Activated CD4-positive, alpha-beta T cell treated with anti-CD3 and anti-CD28 coated beads for 48 hours (primary cell): ENCODE measurements around the gene FOXQ1.

Experiments used
- DNase-seq: peaks from one replicate; pipeline ENCODE4 v3.0.0-alpha.2; 2020

FOXQ1 gene

DNA sequence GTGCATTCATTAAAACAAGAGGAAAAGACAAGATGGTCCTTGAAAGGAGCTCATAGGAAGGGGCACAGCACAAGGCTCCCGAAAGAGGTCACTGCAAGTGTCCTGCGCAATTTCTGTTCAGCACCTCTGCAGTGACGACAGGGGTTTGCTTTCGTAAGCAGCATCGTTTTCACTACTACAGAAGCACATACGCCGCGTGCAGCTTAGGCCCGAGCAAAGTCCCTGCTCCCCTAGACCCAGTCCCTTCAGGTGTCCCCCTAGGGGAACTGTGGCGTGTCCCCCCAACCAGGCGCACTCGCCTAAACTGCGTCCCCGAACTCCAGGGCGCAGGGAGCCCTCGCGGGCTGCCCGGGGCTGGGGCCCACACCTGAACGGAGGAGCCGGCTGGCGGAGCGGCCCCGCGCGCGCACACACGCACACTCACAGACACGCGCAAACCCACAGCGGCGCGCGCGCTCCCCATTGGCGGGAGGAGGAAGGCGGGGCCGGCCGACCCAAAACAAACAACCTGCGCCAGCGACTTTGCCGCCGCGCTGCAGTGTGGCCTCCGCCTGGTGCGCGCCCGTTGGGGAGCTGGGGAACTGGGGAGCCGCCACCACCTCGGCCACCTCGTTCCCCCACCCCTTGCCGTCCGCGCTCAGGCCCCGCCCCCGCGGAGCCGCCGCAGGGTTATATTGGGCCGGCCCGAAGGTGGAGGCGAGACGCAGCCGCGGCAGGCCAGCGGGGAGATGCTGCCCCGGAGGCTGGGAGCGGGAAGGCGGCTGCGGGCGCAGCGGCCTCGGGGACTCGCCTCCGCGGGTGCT, at the start of gene FOXQ1:
Gene FOXQ1 (plus strand): TSS at position 699 of the 803 bp plus-strand sequence. CDS start 607 bp downstream, outside the sequence.
- peak; percentile 28 for DNase-seq

DNA sequence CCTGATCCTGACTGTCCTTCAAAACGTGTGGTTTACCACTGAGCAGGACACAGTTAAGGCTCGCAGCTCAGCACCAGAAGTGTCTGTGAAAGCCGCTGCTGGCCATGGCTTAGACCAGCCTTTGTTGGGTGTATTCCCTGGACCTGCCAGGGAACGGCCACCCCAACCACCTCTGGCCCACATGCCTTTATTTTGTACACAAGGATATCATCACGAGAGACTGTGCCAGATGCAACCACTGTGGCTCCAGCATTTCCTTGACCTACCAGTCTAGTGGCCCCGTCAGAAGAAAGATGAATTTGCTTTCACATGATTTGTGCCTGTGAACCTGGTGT, 49.2 kb upstream of the FOXQ1 start:
- DNase-seq, result no peak

- no peak for DNase-seq
Observed at GRCh38 chr6:1263039-1263849, 48.7 kb upstream of the FOXQ1 start.

GRCh38 chr6:1263850-1264377, 48.0 kb upstream of the FOXQ1 start:
- DNase-seq, result no peak

DNA sequence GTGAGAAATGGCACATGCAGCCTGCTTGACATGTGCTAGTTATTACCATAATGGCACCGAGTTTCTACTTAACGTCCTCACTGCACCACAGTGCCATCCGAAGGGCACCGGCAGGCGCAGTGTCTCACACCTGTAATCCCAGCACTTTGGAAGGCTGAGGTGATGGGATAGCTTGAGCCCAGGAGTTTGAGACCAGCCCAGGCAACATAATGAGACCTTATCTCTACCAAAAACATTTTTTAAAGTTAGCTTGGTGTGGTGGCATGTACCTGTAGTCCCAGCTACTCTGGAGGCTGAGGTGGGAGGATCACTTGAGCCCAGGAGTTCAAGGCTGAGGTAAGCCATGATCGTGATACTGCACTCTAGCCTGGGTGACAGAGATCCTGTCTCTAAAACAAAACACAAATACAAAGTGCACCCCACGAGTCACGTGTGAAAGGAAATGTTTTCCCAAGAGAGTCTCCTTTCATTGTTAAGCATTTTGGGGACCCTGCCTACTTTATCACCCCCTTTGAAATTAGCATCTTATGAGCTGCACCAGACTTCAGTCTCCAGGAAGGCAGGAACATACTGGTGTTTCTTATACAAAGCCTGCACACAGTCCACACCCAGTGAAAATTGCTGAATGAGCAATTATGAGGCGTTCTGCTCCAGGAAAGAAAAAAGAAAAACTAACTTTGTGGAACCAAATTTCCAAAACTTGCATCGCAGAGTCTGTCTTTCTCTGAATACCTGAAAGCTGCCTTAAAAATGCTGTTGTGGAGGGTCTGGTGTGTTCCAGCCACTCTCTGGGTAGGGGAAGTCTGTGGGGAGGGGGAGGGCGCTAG, 47.1 kb upstream of the FOXQ1 start:
- DNase-seq, result no peak

DNA sequence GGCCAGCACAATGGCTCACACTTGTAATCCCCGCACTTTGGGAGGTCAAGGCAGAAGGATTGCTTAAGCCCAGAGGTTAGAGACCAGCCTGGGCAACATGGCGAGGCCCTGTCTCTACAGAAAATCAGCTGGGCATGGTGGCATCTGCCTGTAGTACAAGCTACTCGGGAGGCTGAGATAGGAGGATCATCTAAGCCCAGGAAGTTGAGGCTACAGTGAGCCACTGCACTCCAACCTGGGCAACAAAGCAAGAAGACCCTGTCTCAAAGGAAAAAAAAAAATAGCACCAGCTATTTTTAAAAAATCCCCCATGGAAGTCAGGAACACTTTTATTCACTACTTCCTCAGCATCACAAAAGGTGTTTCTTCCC, 45.2 kb upstream of the FOXQ1 start:
- no peak for DNase-seq

DNA sequence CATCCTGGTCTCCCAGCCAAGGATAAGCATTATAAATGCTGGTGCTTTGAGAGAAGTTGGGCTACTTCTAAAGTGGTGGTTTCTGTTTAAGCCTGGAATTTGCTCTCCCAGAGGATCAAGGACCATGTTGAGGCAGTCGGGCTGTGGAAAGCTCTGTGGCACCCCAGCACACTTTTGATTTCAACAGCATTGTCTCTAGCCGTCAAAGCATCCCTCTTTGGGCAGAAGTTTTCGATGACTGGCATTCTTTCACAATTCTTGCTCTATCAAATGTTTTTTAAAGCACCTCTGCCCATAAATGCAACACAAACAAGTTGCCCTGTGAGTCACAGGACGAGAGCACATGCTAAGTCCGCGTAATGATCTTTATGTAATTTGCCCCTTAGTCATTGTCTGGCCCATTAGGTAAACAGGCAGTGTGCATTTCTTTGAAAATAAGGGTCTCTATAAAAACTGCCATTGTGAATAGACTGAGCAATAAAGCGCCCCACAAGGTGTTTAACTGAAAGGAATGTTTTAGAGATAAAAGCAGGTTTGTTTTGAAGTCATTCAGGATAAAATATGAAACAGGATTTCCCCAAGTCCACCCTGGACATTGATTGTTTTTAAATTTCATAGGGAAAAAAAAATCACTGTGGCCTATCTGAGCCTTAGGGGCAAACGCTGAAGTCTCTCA, 44.7 kb upstream of the FOXQ1 start:
- DNase-seq, result no peak

GRCh38 chr6:1267790-1268762, 43.8 kb upstream of the FOXQ1 start:
- DNase-seq, result no peak

DNA sequence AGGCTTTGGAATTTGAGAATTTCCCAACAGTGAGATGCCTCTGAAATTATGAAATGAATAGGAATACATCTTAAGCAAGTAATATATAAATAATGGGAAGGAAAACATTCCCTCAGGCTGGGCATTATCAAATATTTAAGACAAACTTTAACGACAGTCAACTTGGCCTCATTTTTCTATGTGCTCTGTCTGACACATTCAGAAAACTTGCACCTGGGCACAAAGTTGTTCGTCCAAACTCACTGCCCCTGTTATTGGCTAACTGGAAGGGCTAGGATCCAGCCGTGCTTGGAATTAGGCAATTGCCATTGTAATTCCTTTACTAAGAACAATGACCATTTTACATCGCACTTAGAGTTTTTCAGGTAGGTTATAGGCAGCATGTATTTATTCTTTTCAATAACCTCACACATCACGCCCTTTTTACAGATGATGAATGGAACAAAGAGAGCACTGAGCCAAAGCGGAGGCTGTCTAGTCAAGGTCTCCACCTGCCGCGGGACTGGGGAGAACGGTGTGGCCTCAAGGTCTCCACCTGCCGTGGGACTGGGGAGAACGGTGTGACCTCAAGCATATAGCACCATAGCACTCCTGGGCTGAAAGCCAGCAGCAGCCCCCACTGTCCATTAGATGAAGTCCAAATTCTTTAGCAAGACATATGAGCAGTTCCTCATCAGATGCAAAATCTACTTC, 40.7 kb upstream of the FOXQ1 start:
- no peak for DNase-seq

GRCh38 chr6:1278061-1278720, 33.7 kb upstream of the FOXQ1 start:
- DNase-seq, result no peak

GRCh38 chr6:1279065-1279464, 32.8 kb upstream of the FOXQ1 start:
- DNase-seq, result no peak

- no peak for DNase-seq
Observed at GRCh38 chr6:1280666-1281300, 31.1 kb upstream of the FOXQ1 start.

GRCh38 chr6:1281746-1282145, 30.2 kb upstream of the FOXQ1 start:
- DNase-seq, result no peak

GRCh38 chr6:1283501-1283900, 28.4 kb upstream of the FOXQ1 start:
- no peak for DNase-seq

- no peak for DNase-seq
Observed at GRCh38 chr6:1285556-1285955, 26.3 kb upstream of the FOXQ1 start.

GRCh38 chr6:1285956-1286355, 25.9 kb upstream of the FOXQ1 start:
- no peak for DNase-seq

GRCh38 chr6:1287103-1287591, 24.8 kb upstream of the FOXQ1 start:
- no peak for DNase-seq

DNA sequence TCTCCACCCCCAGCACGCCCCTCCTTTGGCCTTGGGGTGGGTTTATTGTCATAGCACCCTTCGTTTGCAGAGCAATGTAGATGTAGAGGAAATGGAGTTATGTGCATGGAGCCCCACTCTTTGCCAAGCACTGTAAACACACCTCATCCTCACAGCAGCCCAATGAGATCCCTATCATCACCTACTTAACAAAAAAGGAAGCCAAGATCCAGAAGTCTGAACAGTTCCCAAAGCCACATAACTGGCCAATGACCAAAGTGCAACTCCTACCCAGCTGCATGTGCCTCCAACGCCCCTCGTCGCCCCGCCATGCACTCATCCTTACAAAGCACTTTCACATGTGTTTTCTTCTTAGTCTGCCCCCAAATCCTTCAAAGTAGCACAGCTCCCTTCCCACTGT, 21.8 kb upstream of the FOXQ1 start:
- DNase-seq, result no peak

- DNase-seq, result no peak
Observed at GRCh38 chr6:1290805-1291204, 21.1 kb upstream of the FOXQ1 start.
